HG02938 (cell line): ENCODE data around the gene GNB1L.
"Not testable (repeated sequence)": the region's sequence is repeated elsewhere in the genome, so short reads cannot be mapped to it uniquely, and the experiment has no call there.

Experiments used
- ATAC-seq: cut with Tn5 transposase; IDR thresholded peaks from one replicate; pipeline ENCODE4 v1.9.1; 2021; ENCODE audit warnings: mild to moderate bottlenecking, moderate library complexity; ENCODE audit not compliant: unreplicated experiment

Gene GNB1L

DNA sequence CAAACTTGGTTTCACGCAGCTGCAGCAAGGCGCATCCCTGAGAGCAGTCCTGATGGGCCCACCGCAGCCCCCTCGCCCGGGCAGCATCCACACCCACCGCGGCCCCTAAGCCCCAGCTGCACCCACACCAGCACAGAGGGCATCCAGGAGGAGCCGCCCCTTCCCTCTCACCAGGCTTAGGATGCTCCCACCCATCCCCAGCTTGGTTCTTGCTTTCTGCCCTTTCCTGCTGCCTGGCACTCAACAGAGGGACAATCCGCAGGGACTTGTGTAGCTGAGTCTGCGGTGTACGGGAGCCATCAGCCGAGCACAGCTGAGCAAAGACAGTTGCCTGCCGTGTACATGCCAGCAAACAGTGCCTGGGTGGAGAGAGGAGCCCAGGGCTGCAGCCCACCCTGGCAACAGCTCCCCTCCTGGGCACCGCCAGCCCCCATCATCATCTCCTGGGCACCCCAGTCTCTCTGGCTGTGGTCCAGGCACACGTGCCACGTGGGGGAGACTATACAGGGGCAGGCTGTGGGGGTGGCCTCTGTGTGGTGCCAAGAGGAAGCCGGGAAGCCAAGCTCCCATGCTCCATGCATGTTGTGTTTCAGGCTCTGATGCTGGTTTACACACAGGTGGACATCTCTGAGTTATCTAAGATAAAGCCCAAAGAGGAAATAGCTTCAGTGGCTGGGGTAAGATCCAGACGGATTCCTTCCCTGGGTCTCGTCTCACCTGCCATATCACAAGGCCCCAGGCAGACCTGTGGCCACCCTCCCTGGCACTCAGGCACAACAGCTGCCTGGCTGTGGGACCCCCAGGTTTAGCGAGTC lies 36.0 kb upstream of the GNB1L start:
- no peak for ATAC-seq

DNA sequence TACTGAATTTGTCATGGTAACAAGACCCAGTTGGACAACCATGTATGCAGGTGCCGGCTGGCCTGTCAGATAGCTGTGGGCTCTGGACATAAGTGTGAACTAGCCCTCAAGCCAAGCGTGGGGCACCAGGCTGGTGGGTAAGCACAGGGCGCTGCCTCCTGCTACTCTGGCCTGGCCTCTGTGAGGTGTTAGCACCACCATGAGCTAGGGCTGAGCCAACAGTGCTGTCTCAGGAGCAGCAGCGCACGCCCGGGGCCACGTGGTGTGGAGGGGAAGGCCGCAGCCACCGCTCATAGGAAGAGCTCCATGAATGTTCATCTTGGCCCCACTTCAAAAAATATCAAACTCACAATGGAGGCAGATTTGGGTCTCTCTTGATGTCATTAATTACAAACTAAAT lies 35.3 kb upstream of the GNB1L start:
- no peak for ATAC-seq

DNA sequence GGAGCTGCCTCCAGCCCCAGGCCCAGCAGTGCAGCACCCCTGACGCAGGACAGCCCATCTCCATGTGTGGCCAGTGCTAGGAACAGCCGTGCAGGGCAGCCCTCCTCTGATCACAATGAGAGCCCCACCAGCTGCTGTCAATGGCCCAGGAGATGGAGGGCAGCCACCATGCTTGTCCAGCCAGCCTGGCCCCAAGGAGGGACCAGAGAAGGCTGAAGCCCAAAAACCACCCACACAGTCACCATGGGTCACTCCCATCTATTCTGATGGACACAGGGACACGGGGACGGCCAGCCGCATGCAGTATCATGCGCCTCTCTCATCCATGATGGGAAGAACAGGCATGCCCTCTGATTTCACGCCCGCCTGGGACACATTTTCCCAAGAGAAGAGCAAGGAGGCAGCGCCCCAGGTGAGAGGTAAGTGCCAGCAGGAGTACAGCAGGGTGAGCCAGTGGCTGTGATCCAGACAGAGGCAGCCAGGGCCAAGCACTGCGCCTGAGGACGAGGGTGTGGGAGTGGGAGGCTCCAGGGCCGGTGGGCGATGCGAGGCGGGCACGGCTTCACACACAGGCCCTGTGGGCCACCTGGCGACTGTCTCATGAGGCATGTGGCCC lies 33.6 kb upstream of the GNB1L start:
- ATAC-seq: no peak

DNA sequence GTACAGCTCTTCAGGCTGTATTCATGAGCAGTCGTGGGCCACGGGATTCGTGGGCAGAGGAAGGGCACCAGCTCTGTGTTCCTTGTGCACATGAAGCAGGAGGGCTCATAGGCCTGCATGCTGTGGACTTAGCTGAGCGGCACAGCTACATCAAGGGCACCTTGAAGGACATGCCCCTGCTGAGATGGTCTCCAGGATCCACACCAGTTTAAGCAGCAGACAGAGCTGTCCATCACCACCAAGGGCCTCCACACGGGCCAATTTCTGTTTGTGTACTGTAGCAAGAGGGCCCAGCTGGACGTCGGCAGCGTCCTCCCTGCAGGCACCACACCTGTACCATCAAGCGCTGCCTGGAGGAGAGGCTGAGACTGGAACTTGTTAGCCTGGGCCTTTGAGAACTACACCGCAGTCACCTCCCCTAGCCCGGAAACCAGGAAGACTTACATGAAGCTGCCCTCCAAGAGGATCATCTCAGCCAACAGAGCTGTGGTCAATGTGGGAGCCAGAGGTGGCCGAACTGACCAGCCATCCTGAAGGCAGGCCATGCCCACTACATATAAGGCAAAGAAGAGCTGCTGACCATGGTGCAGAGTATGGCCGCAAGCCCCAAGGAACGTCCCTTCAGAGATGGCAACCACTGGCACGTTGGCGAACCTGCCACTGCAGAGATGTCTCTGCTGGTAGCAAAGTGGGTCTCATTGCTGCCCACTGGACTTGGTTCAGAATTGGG lies 32.7 kb upstream of the GNB1L start:
- ATAC-seq: no peak

DNA sequence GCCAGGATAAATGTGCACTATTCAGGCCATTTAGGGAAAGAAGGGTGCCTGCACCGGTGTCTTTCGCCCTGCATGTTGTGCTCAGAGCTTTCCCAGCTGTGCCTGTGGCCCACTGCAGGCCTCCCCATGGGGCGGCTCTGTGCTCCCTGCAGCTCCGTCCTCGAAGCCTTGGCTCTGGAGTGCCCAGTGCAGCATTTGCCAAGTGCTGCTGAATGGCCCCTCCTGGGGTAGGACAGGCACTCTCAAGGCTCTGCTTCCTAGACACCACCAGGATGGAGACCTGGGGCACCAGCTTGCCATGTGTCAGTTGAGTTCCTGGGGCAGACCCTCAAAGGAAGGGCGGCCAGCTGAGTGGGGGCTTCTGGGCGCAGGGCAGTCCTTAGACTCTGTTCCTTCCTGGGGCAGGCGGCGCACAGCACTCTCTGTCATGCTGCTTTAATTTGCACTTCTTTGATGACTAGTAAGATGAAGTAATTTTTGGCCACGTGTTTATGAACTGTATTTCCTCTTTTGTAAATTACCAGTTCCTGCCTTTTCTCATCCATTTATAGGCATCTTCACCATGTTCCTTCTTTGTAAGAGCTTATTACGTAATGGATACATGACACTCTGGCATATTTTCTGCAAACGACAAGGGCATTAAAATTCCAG lies 32.1 kb upstream of the GNB1L start:
- no peak for ATAC-seq

DNA sequence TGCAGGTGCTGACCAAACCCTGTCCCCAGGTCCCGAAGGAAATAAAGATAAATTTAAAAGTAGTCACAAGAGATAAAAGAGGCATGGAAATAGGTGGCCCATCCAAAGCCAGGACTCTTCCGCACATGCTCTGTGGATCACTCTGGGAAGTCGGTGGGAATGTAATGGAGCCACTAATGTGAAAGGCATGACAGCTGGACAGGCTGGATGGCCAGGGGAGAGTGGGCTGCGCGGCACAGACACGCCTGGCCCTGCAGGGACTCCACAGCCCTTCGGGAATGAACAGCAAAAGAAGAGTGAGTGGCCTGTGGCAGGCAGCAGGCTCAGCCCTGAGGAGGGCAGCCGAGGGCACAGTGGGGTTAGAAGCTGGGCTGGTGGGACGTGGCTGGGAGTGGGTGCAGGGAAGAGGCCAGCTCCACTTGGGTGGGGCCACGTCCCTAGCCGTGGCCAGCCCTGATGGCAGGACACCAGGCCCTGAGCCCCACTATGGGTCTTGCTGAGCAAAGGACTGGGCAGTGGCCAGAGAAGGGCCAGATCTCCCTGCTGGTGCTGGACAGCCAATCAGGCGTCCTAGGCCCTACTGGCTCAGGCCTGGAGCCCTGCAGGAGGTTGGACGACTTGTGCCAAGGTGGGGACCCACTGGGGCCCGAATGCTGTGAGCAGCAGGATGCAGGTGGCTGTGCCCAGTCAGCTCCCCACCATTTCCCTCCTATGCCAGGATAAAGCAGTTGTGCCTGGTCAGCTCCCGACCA lies 31.3 kb upstream of the GNB1L start:
- ATAC-seq: no peak

DNA sequence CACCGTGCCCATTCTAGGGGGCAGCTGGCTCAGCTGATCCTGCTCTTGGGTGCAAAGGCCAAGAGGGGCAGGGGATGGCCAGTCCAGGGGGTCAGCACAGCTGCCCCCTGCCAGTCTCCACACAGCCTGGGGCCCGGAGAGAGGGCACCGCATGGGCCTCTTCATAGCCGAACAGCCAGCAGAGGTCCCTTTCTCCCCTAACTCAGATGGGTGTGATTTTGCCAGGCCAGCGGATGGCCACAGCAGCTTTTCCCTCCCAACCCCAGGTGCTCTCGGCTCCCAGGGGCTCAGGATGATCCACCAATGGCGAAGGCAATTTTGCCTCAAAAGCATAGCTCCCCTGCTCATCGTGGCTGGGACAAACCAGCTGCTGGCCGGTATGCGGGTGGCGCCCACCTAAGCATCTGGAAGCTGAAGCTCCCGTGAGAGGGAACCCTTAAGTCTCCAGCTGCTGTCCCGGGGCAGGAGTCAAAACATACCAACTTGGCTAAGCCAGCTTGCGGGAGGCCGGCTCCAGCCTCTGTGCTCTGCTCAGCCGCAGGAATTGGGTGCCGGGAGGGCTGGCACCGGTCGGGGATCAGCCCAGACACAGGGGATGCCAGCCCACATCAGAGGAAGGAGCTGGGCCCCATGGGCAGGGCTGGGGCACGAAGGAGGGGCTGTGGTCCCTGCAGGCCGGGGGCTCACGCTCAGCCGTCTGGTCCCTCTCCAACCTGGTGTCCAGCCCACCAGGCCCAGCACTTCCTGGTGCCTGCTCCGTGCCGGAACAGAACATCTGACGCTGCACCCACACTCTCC lies 30.5 kb upstream of the GNB1L start:
- no peak for ATAC-seq

DNA sequence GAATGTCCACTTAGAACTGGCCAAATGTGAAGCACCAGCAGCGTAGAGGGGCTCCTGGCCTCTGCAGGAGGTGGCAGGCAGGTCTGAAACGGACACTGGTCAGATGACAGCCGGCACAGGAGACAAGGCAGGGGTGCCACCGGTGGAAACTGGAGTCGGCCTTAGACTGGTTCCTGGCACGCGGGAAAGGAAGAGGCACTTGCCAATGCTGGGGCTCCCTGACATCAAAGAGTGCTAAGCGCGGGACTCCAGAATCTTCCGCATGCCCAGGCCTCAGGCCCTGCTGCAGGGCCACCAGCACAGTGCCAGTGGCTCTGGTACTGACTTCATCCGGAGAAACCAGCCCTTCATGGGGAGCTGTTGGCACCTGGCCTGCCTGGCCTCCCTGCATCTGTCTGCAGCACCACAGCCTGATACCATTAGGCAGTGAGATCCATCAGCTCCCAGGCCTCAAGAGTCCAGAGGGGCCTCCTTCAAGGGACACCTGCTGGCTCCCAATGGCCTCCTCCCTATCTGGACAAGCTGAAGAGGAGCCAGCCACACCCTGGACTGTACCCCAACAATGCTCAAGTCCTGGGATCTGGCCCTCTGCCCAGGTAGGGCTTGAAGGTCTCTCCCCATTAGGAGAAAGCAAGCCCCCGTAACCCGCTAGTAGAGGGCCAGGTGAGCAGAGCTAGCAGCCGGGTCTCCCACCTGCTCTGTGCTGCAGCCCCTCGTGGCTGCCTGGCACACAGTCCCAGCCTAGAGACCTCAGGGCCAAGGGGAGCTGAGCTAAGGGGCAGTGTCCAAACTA lies 29.7 kb upstream of the GNB1L start:
- no peak for ATAC-seq

DNA sequence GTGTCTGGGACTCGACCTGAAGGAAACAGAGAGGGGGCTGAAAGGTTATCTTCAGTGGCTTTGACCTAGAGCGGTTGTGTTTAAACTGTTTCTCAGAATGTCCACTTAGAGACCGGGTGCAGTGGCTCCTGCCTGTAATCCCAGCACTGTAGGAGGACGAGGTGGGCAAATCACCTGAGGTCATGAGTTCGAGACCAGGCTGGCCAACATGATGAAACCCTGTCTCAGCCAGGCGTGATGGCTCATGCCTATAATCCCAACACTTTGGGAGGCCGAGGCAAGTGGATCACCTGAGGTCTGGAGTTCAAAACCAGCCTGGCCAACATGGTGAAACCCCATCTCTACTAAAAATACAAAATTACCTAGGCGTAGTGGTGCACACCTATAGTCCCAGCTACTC lies 28.8 kb upstream of the GNB1L start:
- ATAC-seq: not testable (repeated sequence)

DNA sequence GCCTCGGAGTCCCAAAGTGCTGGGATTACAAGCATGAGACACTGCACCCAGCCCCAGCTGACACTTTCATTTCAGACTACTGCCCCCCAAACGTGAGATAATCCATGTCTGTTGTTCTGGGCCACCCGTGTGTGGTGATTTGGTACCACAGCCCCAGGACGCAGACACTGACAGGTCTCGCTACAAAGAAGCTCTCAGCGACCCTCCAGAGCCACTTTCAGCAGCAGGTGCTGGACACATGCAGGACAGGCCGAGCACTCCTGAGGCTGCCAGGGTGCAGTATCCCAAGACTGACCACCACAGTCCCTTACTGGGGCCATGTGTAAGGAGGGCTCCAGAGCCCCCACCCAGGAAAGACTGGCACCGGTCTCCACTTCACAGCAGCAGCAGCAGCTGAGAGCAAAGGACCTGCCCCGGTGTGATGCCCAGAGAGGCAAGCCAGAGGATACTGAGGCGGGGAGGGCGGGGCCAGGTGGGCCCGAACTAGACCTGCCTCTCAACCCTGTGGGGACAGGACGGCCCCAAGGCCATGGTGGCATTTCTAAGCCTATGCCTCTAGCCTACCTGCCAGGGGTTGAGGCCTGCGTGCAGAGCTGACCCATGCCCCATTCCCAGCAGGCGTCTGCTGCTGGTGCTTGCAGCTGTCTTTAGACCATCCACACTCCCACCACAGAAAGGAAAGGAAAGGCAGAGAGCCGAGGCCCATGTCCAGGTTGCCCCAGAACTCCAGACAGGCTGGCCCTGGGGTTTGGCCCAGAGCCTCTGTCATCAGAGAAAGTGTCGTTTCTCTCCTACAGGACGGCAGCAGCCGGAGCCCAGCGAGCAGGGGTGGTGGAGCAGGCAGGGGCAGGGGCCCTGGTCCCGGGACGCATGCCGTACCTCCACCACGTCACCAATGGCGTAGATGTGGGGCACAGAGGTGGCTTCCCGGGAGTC lies 28.0 kb upstream of the GNB1L start:
- no peak for ATAC-seq

DNA sequence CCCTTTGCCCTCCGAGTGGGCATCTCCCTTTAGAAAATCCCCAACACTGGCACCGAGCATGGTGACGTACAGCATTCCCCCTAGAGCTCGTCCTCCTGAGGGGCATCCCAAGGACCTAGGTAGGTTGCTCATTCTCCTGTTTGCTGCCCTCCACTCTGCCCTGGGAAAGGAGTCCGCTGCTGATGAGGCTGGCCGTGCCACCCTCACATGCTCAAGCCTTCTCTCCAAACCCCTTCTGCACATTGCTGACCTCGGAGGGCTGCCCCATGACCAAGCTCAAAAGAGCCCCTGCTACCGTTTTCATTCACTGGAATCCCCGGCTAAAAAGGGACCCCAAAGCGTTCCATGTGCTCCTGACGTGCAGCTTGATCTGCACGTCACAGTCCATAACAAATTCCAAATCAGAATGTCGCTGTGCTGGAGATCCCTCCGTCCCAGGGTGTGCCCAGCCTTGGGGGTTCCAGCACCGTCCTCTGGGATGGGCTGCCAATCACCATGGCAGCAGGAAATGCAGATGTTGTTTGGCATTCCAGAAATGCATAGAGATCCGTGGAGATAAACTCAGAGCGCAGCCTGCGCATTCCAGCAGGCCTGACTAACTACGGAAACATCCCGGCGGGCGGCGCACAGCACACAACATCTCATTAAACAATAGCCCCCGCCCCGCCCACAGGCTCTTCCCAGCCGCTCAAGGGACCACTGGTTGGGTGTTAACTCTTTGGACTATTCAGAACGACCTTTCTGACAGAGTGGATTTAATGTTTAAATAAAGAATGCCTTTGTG lies 26.3 kb upstream of the GNB1L start:
- ATAC-seq: no peak

DNA sequence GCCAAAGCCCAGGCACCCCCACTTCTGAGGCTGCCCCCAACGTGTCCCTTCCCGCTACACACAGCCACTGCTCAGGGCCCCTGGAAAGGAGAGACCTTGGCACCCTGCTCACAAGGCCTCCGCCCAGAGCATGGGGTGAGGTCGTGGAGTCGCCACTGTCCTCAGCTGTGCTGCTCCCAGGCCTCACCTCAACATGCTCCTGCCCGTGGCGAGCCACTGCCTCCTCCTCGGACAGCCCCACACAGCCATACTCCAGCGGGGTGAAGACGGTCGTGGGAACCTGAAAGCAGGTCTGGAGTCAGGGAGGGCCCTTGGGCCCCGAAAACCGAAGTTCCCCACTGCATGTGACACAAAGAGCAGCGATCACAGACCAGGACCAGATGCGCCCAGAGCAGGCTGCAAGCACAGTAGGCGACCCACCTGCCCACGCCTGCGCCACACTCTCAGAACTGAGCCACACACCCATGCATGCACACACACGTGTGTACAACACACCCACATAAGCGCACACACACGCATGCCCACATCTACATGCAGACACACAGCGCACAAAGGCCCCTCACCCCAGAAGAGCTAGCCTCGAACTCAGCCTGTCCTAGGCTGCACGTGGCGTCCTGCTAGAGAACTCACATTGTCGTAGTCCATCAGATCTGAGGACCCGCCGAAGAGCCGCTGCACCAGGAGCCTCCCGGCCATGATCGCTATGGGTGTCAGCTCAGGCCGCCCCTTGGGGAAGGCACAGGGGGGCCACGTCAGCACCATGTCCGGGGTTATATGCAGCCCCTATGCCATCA lies 25.5 kb upstream of the GNB1L start:
- ATAC-seq: no peak

DNA sequence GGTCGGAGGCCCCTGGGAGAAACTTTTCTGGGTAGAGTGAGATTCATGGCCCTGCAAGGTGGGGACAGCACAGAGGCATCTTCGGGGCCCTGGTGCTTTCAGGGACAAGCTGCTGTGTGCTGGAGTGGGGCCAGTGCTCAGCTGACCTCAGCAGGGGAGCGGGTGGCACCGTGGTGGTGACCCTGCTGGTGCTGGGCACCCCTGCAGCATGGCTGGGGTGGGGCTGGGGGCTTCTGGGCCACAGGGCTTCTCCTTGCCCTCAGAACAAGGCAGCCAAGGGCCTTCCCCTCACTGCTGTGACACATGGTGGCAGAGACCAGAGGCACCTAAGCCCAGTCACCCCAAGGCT lies 24.9 kb upstream of the GNB1L start:
- ATAC-seq: no peak

DNA sequence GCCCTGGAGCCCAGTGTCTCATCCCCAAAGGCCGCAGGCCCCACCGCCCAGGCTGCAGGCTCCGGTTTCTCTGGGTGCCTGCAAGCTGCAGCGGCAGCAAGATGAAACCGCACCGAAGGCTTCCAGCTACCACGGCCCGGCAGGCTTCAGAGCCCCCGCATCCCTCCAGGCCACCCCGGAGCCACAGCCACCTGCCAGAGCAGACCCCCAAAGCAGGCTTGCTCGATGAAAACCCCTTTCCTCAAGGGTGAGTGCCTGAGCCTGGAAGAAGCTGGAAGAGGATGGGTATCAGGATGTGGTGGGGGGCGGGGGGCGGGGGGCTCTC lies 24.5 kb upstream of the GNB1L start:
- no peak for ATAC-seq

DNA sequence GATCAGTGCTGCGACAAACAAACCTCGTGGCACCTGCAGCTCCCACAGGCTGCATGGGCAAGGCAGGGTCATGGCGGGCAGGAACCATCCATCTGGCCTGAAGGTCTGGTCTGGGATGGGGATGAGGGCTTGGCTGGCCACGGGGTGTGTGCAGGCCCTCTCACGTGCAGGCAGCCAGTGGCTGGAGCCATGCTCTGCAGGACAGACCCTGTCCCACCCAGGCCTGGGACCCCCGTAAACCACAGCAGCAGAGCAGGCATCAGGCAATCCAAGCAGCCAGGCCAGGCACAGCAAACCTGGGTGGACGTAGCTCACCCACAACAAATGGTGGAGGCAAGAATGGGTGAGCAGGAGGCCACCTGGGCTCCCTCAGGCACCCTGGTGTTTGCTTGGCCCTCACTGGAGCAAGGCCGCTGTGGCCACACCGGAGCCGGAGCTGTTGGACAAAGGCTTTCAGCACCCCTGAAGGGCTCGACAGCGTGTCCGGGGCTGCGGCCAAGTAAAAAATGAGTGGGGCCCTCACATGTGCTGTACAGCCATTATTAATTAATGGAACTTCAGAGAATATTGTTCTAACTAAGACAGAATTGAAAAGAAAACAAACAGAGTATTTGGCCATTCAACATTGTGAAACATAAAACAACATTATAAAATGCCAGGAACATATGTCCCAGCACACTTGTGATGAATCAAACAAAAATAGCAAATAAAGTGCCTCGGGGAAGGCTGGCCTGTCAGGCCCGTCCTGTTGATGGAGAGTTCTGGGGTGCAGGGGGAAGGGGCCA lies 24.0 kb upstream of the GNB1L start:
- no peak for ATAC-seq
